ENCODE data around the gene TARM1. TPM values are rescaled to one million over a fixed set of nuclear protein-coding genes. Genes with fewer than 3 reads are reported as not detected.

Gene TARM1
- polyA plus RNA-seq, 1 of the 3 experiments (the other 2 are of a cell fraction), result not detected

- TF ChIP-seq CTCF (IDR thresholded peaks at IDR 0.05), result no peak
- TF ChIP-seq RCOR1 (IDR thresholded peaks at IDR 0.05; ENCODE audit: low read length), result no peak
- no peak for TF ChIP-seq REST (IDR thresholded peaks at IDR 0.05; ENCODE audit: low read depth, low read length)
- no peak for TF ChIP-seq POLR2AphosphoS5 (IDR thresholded peaks at IDR 0.05; ENCODE audit: low read depth, low read length)
- TF ChIP-seq EZH2phosphoT487 (IDR thresholded peaks at IDR 0.05; ENCODE audit: borderline replicate concordance, low read depth), result no peak
- no peak for TF ChIP-seq CHD2 (IDR thresholded peaks at IDR 0.05; ENCODE audit: low read length, partially characterized antibody)
- TF ChIP-seq TAF1 (IDR thresholded peaks at IDR 0.05; ENCODE audit: borderline replicate concordance, low read depth, low read length), result no peak
- no peak for TF ChIP-seq MAX (IDR thresholded peaks at IDR 0.05; ENCODE audit: low read depth)
Measured at GRCh38 chr19:54123682-54124081, 42.5 kb upstream of the TARM1 start (continued).

GRCh38 chr19:54121259-54121658 lies 40.1 kb upstream of the TARM1 start:
- H2AFZ ChIP-seq (ENCODE audit: low read depth), result no peak overlapping the region
- POLR2A ChIA-PET, result no interaction called here
- TF ChIP-seq REST (IDR thresholded peaks at IDR 0.05; ENCODE audit: low read depth, low read length) (no peak), NRF1 (IDR thresholded peaks at IDR 0.05; ENCODE audit: low read depth, low read length) (no peak), SIN3A (IDR thresholded peaks at IDR 0.05; ENCODE audit: borderline replicate concordance, low read depth, low read length) (no peak), USF1 (IDR thresholded peaks at IDR 0.05; ENCODE audit: borderline replicate concordance, low read depth) (no peak), EP300 (IDR thresholded peaks at IDR 0.05; ENCODE audit: borderline replicate concordance in 1 of 2, low read depth in 1 of 2, low read length in 1 of 2) (no peak), JUND (IDR thresholded peaks at IDR 0.05) (no peak), EZH2phosphoT487 (IDR thresholded peaks at IDR 0.05; ENCODE audit: borderline replicate concordance, low read depth) (no peak), CHD2 (IDR thresholded peaks at IDR 0.05; ENCODE audit: low read length, partially characterized antibody) (no peak), RAD21 (IDR thresholded peaks at IDR 0.05; ENCODE audit: low read length) (no peak), IRF3 (IDR thresholded peaks at IDR 0.05; ENCODE audit: low read depth, low read length) (no peak)

More at GRCh38 chr19:54121259-54121658, 40.1 kb upstream of the TARM1 start:
- no peak overlapping the region for H3K4me2 ChIP-seq
- H3K79me2 ChIP-seq (ENCODE audit: insufficient read depth), result peaks cover 20% of the 10 kb centered on the region
- peaks cover 18 to 53% of the 10 kb centered on the region in 2 experiments for H3K36me3 ChIP-seq (replicated peaks in 1 of 2; ENCODE audit: control insufficient read depth in 1 of 2, insufficient read depth in 2 of 2, low read length in 1 of 2)
- H3K27me3 ChIP-seq (ENCODE audit: insufficient read depth), result no peaks in the 10 kb centered on the region
- H4K20me1 ChIP-seq (ENCODE audit: insufficient read depth), result no peaks in the 10 kb centered on the region
- CTCF ChIA-PET, result no interaction called here
- H3K27ac ChIP-seq (ENCODE audit: low read depth in 2 of 2, low read length in 1 of 2), result no peak overlapping the region
- WGBS (ENCODE audit: low lambda C conversion rate), result 94% methylated on average over 8 of the region's 10 CpGs
- H3K4me3 ChIP-seq (ENCODE audit: low read depth in 2 of 2, low read length in 1 of 2), result no peak overlapping the region
- peaks cover 0 to 6% of the 10 kb centered on the region in 2 experiments; a peak in 1 of 4 replicates for H3K4me1 ChIP-seq (ENCODE audit: control insufficient read depth in 1 of 2, insufficient read depth in 2 of 2, low read depth in 1 of 2, low read length in 1 of 2)
- no peak overlapping the region for H3K9ac ChIP-seq
- H3K9me3 ChIP-seq, result no peaks in the 10 kb centered on the region
- no peaks in the 10 kb centered on the region for H3K9me2 ChIP-seq
- H3F3A ChIP-seq (replicated peaks; ENCODE audit: insufficient read depth), result no peaks in the 10 kb centered on the region
- no peak for DNase-seq

Measured in SK-N-SH (cell line).